ENCODE data around the gene ROBO2. TPM values are rescaled to one million over a fixed set of nuclear protein-coding genes. Genes with fewer than 3 reads are reported as not detected.

Gene ROBO2
- total RNA-seq, 1 experiment from 2014 or later, result 0.16 TPM

GRCh38 chr3:77562089-77562488 is 522.2 kb downstream of the ROBO2 start:
- Mint-ChIP-seq H3K27me3 (ENCODE audit: insufficient read depth, unreplicated experiment) (no peaks in the 10 kb centered on the region), H3K9me3 (ENCODE audit: unreplicated experiment) (no peaks in the 10 kb centered on the region), H3K4me1 (ENCODE audit: low read depth, unreplicated experiment) (no peaks in the 10 kb centered on the region), H3K27ac (ENCODE audit: unreplicated experiment) (no peak overlapping the region), H3K4me3 (ENCODE audit: unreplicated experiment) (no peak overlapping the region), H3K36me3 (ENCODE audit: insufficient read depth, unreplicated experiment) (no peaks in the 10 kb centered on the region)
- Histone ChIP-seq H3K9me3 (no peaks in the 10 kb centered on the region), H3K36me3 (ENCODE audit: control insufficient read depth, insufficient read depth, low read length) (no peaks in the 10 kb centered on the region), H3K4me3 (ENCODE audit: low read depth, low read length) (no peak overlapping the region), H3K4me1 (no peaks in the 10 kb centered on the region), H3K27me3 (replicated peaks; ENCODE audit: control insufficient read depth, insufficient read depth, low read length) (no peaks in the 10 kb centered on the region)
- ChIA-PET CTCF (no interaction called here), POLR2A (no interaction called here)
- intact Hi-C loops (cut with micrococcal nuclease; ENCODE audit: unreplicated experiment), result no loop called here
- BruUV-seq (replicated peaks), result no TSS peak
- no peak for DNase-seq
- TF ChIP-seq CTCF (IDR thresholded peaks at IDR 0.05; ENCODE audit: insufficient read depth in 1 of 2, low read depth in 1 of 2, low read length in 1 of 2, severe bottlenecking in 1 of 2, unreplicated experiment in 1 of 2), result no peak

GRCh38 chr3:77563012-77563411 is 523.1 kb downstream of the ROBO2 start:
- Mint-ChIP-seq H3K27me3 (ENCODE audit: insufficient read depth, unreplicated experiment) (peaks cover 3% of the 10 kb centered on the region), H3K9me3 (ENCODE audit: unreplicated experiment) (no peaks in the 10 kb centered on the region), H3K36me3 (ENCODE audit: insufficient read depth, unreplicated experiment) (no peaks in the 10 kb centered on the region), H3K27ac (ENCODE audit: unreplicated experiment) (no peak overlapping the region), H3K4me1 (ENCODE audit: low read depth, unreplicated experiment) (no peaks in the 10 kb centered on the region), H3K4me3 (ENCODE audit: unreplicated experiment) (no peak overlapping the region)
- DNase-seq, result no peak
- no peaks in the 10 kb centered on the region for H3K27me3 ChIP-seq (replicated peaks; ENCODE audit: control insufficient read depth, insufficient read depth, low read length)
- POLR2A ChIA-PET, result no interaction called here
- H3K4me3 ChIP-seq (ENCODE audit: low read depth, low read length), result no peak overlapping the region
- CTCF ChIA-PET, result interaction anchor here (0.5 kb wide), 1 partner anchor 23 kb away, joined by 4 read pairs; no protein-coding TSS in a partner anchor
- H3K4me1 ChIP-seq, result no peaks in the 10 kb centered on the region
- no peak for TF ChIP-seq CTCF (IDR thresholded peaks at IDR 0.05; ENCODE audit: insufficient read depth in 1 of 2, low read depth in 1 of 2, low read length in 1 of 2, severe bottlenecking in 1 of 2, unreplicated experiment in 1 of 2)
- BruUV-seq (replicated peaks), result no TSS peak
- intact Hi-C loops (cut with micrococcal nuclease; ENCODE audit: unreplicated experiment), result no loop called here
- H3K36me3 ChIP-seq (ENCODE audit: control insufficient read depth, insufficient read depth, low read length), result no peaks in the 10 kb centered on the region
- H3K9me3 ChIP-seq, result no peaks in the 10 kb centered on the region

GRCh38 chr3:77566055-77566454 is 526.2 kb downstream of the ROBO2 start:
- no peak for DNase-seq
- Mint-ChIP-seq H3K36me3 (ENCODE audit: insufficient read depth, unreplicated experiment) (no peaks in the 10 kb centered on the region), H3K4me1 (ENCODE audit: low read depth, unreplicated experiment) (no peaks in the 10 kb centered on the region), H3K4me3 (ENCODE audit: unreplicated experiment) (no peak overlapping the region), H3K9me3 (ENCODE audit: unreplicated experiment) (no peaks in the 10 kb centered on the region), H3K27ac (ENCODE audit: unreplicated experiment) (no peak overlapping the region), H3K27me3 (ENCODE audit: insufficient read depth, unreplicated experiment) (peaks cover 7% of the 10 kb centered on the region)
- Histone ChIP-seq H3K4me1 (no peaks in the 10 kb centered on the region), H3K36me3 (ENCODE audit: control insufficient read depth, insufficient read depth, low read length) (no peaks in the 10 kb centered on the region), H3K4me3 (ENCODE audit: low read depth, low read length) (no peak overlapping the region), H3K27me3 (replicated peaks; ENCODE audit: control insufficient read depth, insufficient read depth, low read length) (no peaks in the 10 kb centered on the region), H3K9me3 (no peaks in the 10 kb centered on the region)
- TF ChIP-seq CTCF (IDR thresholded peaks at IDR 0.05; ENCODE audit: insufficient read depth in 1 of 2, low read depth in 1 of 2, low read length in 1 of 2, severe bottlenecking in 1 of 2, unreplicated experiment in 1 of 2), result no peak
- ChIA-PET CTCF (no interaction called here), POLR2A (no interaction called here)
- intact Hi-C loops (cut with micrococcal nuclease; ENCODE audit: unreplicated experiment), result no loop called here
- no TSS peak for BruUV-seq (replicated peaks)

Data from Caco-2 (cell line).